Gastrocnemius medialis (tissue), 4 donors: ENCODE results near the gene RPA1. TPM values are rescaled to one million over a fixed set of nuclear protein-coding genes. Genes with fewer than 3 reads are reported as not detected.

Experiments used
- ATAC-seq, 2 donors: fragments of 150-250 bp; one replicate each; pipeline ENCODE4 v1.9.1; 2016
- DNase-seq, 2 donors: peaks; one replicate each; pipeline ENCODE4 v3.0.0-alpha.2; 2019
- H3K27ac ChIP-seq, 4 donors: fragments of 200-600 bp; sonication (generic); 1 replicate in 1 of 4; 2 replicates in 3 of 4; pipeline ENCODE4 v1.5.1; 2016 to 2018; ENCODE audit warnings: mild to moderate bottlenecking in 2 of 4, moderate library complexity in 1 of 4
- H3K27me3 ChIP-seq, 3 donors: fragments of 200-600 bp; sonication (generic) in 2 of 3; 1 replicate in 1 of 3; 2 replicates in 2 of 3; pipeline versions ENCODE4 v1.5.1 to v1.6.0; 2016 to 2019; ENCODE audit warnings: mild to moderate bottlenecking in 1 of 3, moderate library complexity in 1 of 3
- H3K36me3 ChIP-seq, 2 donors: fragments of 200-600 bp; sonication (generic) in 1 of 2; one replicate each; pipeline ENCODE4 v1.5.1; 2017 to 2018
- H3K4me1 ChIP-seq, 2 donors: fragments of 200-600 bp; sonication (generic) in 1 of 2; one replicate each; pipeline ENCODE4 v1.5.1; 2016 to 2017; ENCODE audit warnings: mild to moderate bottlenecking in 2 of 2
- H3K4me3 ChIP-seq, 4 donors: fragments of 200-600 bp; sonication (generic) in 3 of 4; 1 replicate in 1 of 4; 2 replicates in 3 of 4; pipeline ENCODE4 v1.5.1; 2016 to 2019; ENCODE audit warnings: mild to moderate bottlenecking in 2 of 4
- H3K9me3 ChIP-seq, 3 donors: fragments of 200-600 bp; sonication (generic) in 2 of 3; 1 replicate in 1 of 3; 2 replicates in 2 of 3; pipeline ENCODE4 v1.5.1; 2016 to 2019
- POLR2A ChIP-seq, 2 donors: fragments of 450-650 bp; IDR thresholded peaks; one replicate each; pipeline ENCODE4 v1.6.1; 2017; ENCODE audit warnings: antibody characterized with exemption in 2 of 2, mild to moderate bottlenecking in 2 of 2, moderate library complexity in 2 of 2
- in situ Hi-C, 4 donors: fragments of 200-750 bp; cut with MboI; loops; one replicate each; pipeline versions ENCODE4 v1.15.0 to v1.8.0; 2017; ENCODE audit warnings: low sequenced_read_pairs in 4 of 4
- intact Hi-C: fragments of 100-400 bp; cut with DNase I; formaldehyde crosslinking; loops from one replicate; pipeline ENCODE4 v1.15.1; 2023; ENCODE audit warnings: low total_unique reads
- total RNA-seq, 4 donors: library from RNA; depleted of rRNA; stranded (reverse); fragments of >200 nt; gene quantifications; one replicate each; pipeline versions ENCODE4 v1.1.0 to v1.2.3, GENCODE V29; 2016
- TF ChIP-seq, protein P1 (sequence below), 5 experiments: fragments of 450-650 bp in 3 of 5; fragments of 200-600 bp in 2 of 5; sonication (generic) in 2 of 5; IDR thresholded peaks in 4 of 5; conservative IDR thresholded peaks in 1 of 5; 1 replicate in 4 of 5; 2 replicates in 1 of 5; pipeline ENCODE4 v1.5.1; 2016 to 2019; ENCODE audit warnings: antibody characterized with exemption in 5 of 5, mild to moderate bottlenecking in 3 of 5, moderate library complexity in 3 of 5

Gene RPA1
- total RNA-seq, 4 donors from 2014 or later = 26.5 to 46.8 (median 34.9) TPM

- Histone ChIP-seq H3K27ac (no peak overlapping the region), H3K4me3 (no peak overlapping the region), H3K27me3 (peaks cover 3 to 5% (median 5%) of the 10 kb centered on the region in 3 donors), H3K36me3 (no peaks in the 10 kb centered on the region), H3K9me3 (no peaks in the 10 kb centered on the region), H3K4me1 (peaks cover 7 to 8% of the 10 kb centered on the region in 2 donors)
- intact Hi-C loops (no loop called here), in situ Hi-C loops (loop anchor here in 3 of 4 donors (10.0 to 25.0 kb wide), 3 partner anchors 108 to 346 kb away; partner anchors contain the start of gene RTN4RL1 (in 1 of the 3))
- no peak for DNase-seq
- TF ChIP-seq, protein P1, sequence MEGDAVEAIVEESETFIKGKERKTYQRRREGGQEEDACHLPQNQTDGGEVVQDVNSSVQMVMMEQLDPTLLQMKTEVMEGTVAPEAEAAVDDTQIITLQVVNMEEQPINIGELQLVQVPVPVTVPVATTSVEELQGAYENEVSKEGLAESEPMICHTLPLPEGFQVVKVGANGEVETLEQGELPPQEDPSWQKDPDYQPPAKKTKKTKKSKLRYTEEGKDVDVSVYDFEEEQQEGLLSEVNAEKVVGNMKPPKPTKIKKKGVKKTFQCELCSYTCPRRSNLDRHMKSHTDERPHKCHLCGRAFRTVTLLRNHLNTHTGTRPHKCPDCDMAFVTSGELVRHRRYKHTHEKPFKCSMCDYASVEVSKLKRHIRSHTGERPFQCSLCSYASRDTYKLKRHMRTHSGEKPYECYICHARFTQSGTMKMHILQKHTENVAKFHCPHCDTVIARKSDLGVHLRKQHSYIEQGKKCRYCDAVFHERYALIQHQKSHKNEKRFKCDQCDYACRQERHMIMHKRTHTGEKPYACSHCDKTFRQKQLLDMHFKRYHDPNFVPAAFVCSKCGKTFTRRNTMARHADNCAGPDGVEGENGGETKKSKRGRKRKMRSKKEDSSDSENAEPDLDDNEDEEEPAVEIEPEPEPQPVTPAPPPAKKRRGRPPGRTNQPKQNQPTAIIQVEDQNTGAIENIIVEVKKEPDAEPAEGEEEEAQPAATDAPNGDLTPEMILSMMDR (IDR thresholded peaks at IDR 0.05 in 4 of 5, conservative IDR thresholded peaks at IDR 0.05 in 1 of 5) = no peak
- no peak for TF ChIP-seq POLR2A (IDR thresholded peaks at IDR 0.05)
- no peak for ATAC-seq
Measured at GRCh38 chr17:1916316-1916715, 86.5 kb downstream of the RPA1 start.

DNA sequence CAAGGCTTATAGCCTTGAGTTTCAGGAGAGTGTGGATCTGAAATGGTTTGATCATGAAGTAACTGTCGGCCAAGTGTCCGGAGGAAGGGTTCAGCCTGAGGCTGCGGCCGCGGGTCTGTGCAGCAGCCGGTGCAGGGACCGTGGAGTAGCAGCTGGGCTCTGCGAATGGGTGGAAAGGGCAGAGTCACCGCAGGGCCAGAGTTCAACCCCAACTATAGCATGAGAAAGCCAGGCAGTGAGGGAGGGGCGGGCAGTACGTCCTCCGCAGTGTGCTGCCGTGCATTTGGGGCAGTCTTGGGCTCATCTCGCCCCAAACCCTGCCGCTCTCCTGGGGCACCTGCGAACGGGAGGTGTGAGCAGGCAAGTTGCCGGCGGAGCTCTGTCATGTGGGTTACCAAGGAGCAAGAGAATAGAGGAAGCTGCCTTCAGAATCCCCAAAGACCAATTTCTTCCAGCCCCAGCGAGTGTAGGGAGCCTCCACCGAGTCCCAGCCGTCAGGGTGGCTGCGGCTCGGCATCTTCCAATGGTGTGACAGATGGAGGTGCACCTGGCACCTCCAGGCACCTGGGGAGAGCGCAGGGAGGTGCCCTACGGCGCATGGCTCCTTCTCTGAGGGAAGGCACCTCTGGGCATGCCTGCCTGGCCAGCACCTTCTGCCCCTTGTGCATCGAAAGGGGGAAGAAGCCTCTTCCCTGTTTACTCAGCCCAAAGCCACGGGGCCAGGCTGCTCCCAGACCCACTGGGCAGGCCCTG lies 87.3 kb downstream of the RPA1 start:
- Histone ChIP-seq H3K27ac (no peak overlapping the region), H3K4me1 (peaks cover 8% of the 10 kb centered on the region in 2 donors), H3K27me3 (peaks cover 0 to 4% (median 3%) of the 10 kb centered on the region in 3 donors), H3K4me3 (no peak overlapping the region), H3K9me3 (no peaks in the 10 kb centered on the region), H3K36me3 (no peaks in the 10 kb centered on the region)
- no peak for ATAC-seq
- in situ Hi-C loops (loop anchor here in 3 of 4 donors (10.0 to 25.0 kb wide), 3 partner anchors 108 to 345 kb away; partner anchors contain the start of gene RTN4RL1 (in 1 of the 3)), intact Hi-C loops (no loop called here)
- no peak for DNase-seq
- TF ChIP-seq POLR2A (IDR thresholded peaks at IDR 0.05) = no peak
- TF ChIP-seq, protein P1 (IDR thresholded peaks at IDR 0.05 in 4 of 5, conservative IDR thresholded peaks at IDR 0.05 in 1 of 5) = no peak

GRCh38 chr17:1918346-1919162 lies 88.7 kb downstream of the RPA1 start:
- Histone ChIP-seq H3K4me1 (peaks cover 8% of the 10 kb centered on the region in 2 donors), H3K9me3 (no peaks in the 10 kb centered on the region), H3K36me3 (no peaks in the 10 kb centered on the region), H3K27ac (no peak overlapping the region), H3K27me3 (peaks cover 0 to 3% (median 0%) of the 10 kb centered on the region in 3 donors), H3K4me3 (no peak overlapping the region)
- in situ Hi-C loops (loop anchor here in 3 of 4 donors (10.0 to 25.0 kb wide), 3 partner anchors 106 to 344 kb away; partner anchors contain the start of gene RTN4RL1 (in 1 of the 3)), intact Hi-C loops (no loop called here)
- DNase-seq (no peak), ATAC-seq (no peak)
- TF ChIP-seq, protein P1 (IDR thresholded peaks at IDR 0.05 in 4 of 5, conservative IDR thresholded peaks at IDR 0.05 in 1 of 5) = no peak
- no peak for TF ChIP-seq POLR2A (IDR thresholded peaks at IDR 0.05)

- TF ChIP-seq, protein P1 (IDR thresholded peaks at IDR 0.05 in 4 of 5, conservative IDR thresholded peaks at IDR 0.05 in 1 of 5) = no peak
- no peak for TF ChIP-seq POLR2A (IDR thresholded peaks at IDR 0.05)
- Histone ChIP-seq H3K27ac (no peak overlapping the region), H3K36me3 (no peaks in the 10 kb centered on the region), H3K4me3 (no peak overlapping the region), H3K27me3 (no peaks in the 10 kb centered on the region), H3K4me1 (peaks cover 8% of the 10 kb centered on the region in 2 donors), H3K9me3 (no peaks in the 10 kb centered on the region)
- DNase-seq = no peak
- in situ Hi-C loops (loop anchor here in 3 of 4 donors (10.0 to 25.0 kb wide), 3 partner anchors 106 to 343 kb away; partner anchors contain the start of gene RTN4RL1 (in 1 of the 3)), intact Hi-C loops (no loop called here)
- no peak for ATAC-seq
Measured at GRCh38 chr17:1919201-1919600, 89.4 kb downstream of the RPA1 start.
